Kidney epithelial cell (primary cell): ENCODE measurements around the gene PPFIA4. TPM values are rescaled to one million over a fixed set of nuclear protein-coding genes. Genes with fewer than 3 reads are reported as not detected.

Experiments
- DNase-seq: peaks from one replicate; pipeline ENCODE4 v3.0.0-alpha.2; 2010; ENCODE audit warnings: low read depth
- H3K27me3 ChIP-seq: 2 replicates; pipeline ENCODE4 v1.6.0; 2011; ENCODE audit warnings: low read length; ENCODE audit not compliant: control insufficient read depth, insufficient read depth
- H3K36me3 ChIP-seq: 2 replicates; pipeline ENCODE4 v1.5.1; 2011; ENCODE audit warnings: low read length; ENCODE audit not compliant: control insufficient read depth, insufficient read depth
- H3K4me3 ChIP-seq: 2 replicates; pipeline ENCODE4 v1.5.1; 2011; ENCODE audit warnings: low read depth, mild to moderate bottlenecking, control low read depth, low read length
- CTCF ChIP-seq: IDR thresholded peaks from 2 replicates; pipeline ENCODE4 v1.5.1; 2011; ENCODE audit warnings: mild to moderate bottlenecking, moderate library complexity, low read length, control low read depth, inconsistent platforms; ENCODE audit not compliant: insufficient read depth, poor library complexity, severe bottlenecking
- total RNA-seq: library from RNA; depleted of rRNA; stranded (reverse); fragments of >200 nt; gene quantifications from 2 replicates; pipeline ENCODE4 v1.2.3, GENCODE V29; 2015

PPFIA4 gene
- total RNA-seq, 1 donor from 2014 or later: 0.13 TPM

GRCh38 chr1:203025686-203026030, 633 bp upstream of the PPFIA4 start:
- Histone ChIP-seq H3K4me3 (no peak overlapping the region), H3K27me3 (peaks cover 14% of the 10 kb centered on the region), H3K36me3 (no peaks in the 10 kb centered on the region)
- no peak for DNase-seq
- no peak for TF ChIP-seq CTCF

DNA sequence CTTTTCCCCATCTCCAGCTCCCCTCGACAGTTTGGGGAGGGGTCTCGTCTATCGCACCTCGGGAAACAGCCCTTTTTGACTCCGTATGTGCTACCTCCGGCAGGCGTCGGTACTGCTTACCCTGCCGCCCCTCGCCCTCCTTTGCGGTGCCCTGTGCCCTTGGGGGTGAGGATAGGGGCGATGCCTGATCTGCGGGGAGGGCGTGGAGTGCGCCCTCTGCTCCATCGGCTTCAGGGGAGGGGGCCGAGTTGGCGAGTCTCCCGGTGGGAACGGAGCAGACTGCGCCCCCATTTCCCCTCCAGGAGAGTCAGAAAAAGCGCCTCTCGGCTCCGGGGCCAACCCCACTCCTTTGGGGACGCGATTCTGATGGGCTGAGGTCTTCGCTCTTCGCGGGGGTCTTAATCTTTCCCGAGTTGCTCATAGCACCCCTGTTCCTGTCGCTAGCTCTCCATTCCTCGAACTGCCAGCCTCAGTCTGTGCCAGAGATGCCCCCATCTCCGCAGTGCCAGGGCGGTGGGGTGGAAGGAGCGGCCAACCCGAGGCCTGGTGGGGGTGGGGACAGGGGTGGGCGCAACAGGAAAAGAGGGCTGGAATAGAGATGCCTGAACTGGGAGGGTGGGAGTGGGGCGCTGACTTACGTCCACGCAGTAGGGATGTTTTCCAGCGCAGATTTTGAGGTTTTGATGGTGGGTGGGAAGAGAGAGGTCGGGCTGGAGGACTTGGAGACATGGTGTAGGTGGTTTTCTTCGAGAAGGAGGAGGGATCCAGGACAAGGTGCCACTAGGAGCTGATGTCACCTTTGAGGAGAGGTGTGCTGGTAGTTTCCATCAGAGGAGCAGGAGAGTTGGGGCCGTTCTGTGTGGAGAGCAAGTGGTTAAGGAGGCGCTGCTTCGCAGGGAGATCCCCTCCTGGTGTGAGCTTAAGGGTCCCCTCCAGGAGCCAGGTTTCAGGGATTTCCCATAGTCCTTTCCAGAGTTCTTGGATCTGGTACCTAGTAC, 674 bp downstream of the PPFIA4 start:
- no peak for TF ChIP-seq CTCF
- DNase-seq: no peak
- no peaks in the 10 kb centered on the region for H3K36me3 ChIP-seq
- peaks cover 14% of the 10 kb centered on the region for H3K27me3 ChIP-seq
- peak overlapping the region; percentile 76 for H3K4me3 ChIP-seq

- Histone ChIP-seq H3K27me3 (peaks cover 14% of the 10 kb centered on the region), H3K36me3 (no peaks in the 10 kb centered on the region), H3K4me3 (no peak overlapping the region)
- DNase-seq: no peak
- TF ChIP-seq CTCF: no peak
Observed at GRCh38 chr1:203028067-203028783, 1.9 kb downstream of the PPFIA4 start.

DNA sequence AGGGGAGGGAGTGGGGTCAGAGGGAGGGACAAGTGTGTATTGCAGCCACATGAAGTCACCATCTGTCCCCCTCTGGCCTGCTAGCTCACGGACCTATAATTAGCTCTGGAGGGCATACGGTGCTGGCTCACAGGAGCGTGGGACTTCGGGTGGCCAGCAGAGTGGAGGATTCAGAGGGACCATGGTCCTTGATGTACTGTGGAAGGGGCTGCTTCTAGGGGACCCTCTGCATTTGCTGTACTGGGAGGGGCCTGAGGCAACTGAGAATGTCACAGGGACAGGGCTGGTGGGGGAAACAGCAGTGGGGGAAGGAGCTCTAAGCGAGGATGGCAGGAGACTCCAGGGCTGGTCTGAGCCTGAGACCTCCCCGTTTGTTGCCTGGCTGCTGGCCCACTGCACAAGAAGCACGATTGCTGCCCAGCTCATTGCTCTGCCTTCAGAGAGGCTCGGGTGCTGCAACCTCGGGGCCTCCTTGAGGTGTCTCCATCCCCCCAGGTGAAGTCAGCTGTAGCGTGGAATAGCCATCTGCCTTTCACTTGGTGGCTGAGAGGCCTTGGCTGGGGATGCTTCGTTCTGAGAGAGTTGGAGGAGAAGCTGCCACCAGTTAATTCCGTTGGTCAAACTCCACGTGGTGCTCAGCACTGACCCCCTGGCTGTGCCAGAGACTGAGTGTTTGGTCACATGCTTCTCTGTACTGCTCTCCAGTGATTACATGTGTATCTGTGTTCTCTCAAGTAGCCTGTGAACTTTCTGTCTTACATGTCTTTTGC, 2.7 kb downstream of the PPFIA4 start:
- no peak for TF ChIP-seq CTCF
- no peaks in the 10 kb centered on the region for H3K36me3 ChIP-seq
- peaks cover 14% of the 10 kb centered on the region for H3K27me3 ChIP-seq
- DNase-seq: no peak
- no peak overlapping the region for H3K4me3 ChIP-seq

- Histone ChIP-seq H3K4me3 (no peak overlapping the region), H3K36me3 (no peaks in the 10 kb centered on the region), H3K27me3 (peaks cover 14% of the 10 kb centered on the region)
- DNase-seq: no peak
- no peak for TF ChIP-seq CTCF
Observed at GRCh38 chr1:203031467-203031866, 5.2 kb downstream of the PPFIA4 start.
